Measurements from ENCODE around the gene ABI1.

- TF ChIP-seq CTCF (IDR thresholded peaks at IDR 0.05; ENCODE audit: low read length) (peak; percentile 91), EZH2 (IDR thresholded peaks at IDR 0.05; ENCODE audit: borderline replicate concordance, low read length) (no peak)
Measured at GRCh38 chr10:26890956-26891355, 30.2 kb upstream of the ABI1 start.
